Limb (tissue), 2 donors: Measurements from ENCODE around the gene POLR2A.

ENCODE experiments used
- DNase-seq, 2 donors: peaks; one replicate each; pipeline ENCODE4 v3.0.0-alpha.2; 2016; ENCODE audit errors: extremely low spot score in 2 of 2

Gene POLR2A

DNA sequence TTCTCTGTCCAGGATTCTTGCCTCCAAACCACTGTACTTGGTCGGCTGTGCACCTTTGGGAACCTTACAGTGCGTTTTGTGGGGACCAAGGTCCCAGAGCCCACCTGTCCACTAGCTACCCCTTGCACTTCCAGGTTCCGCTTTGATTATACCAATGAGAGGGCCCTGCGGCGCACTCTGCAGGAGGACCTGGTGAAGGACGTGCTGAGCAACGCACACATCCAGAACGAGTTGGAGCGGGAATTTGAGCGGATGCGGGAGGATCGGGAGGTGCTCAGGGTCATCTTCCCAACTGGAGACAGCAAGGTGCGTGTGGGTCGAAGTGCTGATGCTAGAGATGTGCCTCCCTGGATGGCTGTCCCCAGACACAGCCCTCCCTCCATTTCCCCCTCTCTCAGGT, 18.8 kb downstream of the POLR2A start:
- DNase-seq = no peak

DNA sequence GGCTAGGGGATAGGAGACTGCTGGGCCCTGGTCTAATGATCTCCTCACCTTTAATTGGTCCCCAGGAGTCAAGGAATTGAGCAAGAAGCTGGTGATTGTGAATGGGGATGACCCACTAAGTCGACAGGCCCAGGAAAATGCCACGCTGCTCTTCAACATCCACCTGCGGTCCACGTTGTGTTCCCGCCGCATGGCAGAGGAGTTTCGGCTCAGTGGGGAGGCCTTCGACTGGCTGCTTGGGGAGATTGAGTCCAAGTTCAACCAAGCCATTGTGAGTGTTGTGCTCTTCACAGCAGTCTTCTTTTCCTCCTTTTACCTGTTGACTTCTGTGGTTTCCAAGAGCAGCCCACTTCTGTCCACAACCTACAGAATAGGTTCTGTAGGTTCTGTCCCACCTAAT, 19.4 kb downstream of the POLR2A start:
- no peak for DNase-seq

DNA sequence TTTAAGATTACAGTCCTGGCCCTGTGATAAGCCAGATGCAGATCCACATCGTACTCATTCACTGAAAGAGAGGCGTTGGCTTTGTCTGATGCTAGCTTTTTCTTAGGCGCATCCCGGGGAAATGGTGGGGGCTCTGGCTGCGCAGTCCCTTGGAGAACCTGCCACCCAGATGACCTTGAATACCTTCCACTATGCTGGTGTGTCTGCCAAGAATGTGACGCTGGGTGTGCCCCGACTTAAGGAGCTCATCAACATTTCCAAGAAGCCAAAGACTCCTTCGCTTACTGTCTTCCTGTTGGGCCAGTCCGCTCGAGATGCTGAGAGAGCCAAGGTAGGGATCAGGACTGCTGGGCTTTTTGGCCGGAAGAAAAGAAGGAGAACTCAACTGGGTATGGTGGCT, 24.0 kb downstream of the POLR2A start:
- no peak for DNase-seq

DNA sequence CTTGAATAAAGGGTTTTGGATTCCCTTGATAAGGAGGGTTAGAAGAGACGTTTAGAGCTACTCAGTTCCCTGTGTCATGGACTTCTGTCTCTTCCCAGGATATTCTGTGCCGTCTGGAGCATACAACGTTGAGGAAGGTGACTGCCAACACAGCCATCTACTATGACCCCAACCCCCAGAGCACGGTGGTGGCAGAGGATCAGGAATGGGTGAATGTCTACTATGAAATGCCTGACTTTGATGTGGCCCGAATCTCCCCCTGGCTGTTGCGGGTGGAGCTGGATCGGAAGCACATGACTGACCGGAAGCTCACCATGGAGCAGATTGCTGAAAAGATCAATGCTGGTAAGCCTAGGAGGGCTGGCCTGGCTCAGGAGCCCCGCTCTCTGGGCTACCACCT, 24.7 kb downstream of the POLR2A start:
- no peak for DNase-seq

DNA sequence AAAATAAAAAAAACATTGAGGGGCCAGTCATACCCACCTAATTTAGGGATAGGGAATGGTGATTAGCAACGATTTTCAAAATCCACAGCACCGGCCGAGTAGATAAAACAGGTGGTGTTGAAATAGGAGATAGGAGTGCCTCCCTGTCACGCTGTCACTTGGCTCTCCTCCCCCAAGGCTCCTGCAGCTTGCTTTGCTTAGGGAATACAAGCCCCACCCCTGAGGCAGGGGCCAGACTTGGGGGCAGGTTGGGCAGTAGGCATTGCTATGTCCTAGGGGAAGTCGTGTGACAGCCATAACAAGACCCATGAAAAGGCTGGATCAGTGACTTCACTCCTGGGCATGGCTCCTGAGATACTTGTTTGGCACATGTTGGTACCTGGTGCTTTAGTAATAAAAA, 25.8 kb downstream of the POLR2A start:
- DNase-seq = no peak

DNA sequence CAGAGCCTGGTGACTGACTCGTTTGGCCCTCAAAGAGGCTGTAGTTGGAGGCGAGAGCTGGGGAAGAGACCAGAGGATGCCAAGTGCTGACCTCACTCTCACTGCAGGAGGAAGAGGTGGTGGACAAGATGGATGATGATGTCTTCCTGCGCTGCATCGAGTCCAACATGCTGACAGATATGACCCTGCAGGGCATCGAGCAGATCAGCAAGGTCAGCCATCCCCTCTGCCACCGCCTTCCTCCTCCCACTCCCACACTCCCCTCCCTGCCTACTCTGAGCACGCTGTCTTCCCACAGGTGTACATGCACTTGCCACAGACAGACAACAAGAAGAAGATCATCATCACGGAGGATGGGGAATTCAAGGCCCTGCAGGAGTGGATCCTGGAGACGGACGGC, 26.9 kb downstream of the POLR2A start:
- DNase-seq = no peak

DNA sequence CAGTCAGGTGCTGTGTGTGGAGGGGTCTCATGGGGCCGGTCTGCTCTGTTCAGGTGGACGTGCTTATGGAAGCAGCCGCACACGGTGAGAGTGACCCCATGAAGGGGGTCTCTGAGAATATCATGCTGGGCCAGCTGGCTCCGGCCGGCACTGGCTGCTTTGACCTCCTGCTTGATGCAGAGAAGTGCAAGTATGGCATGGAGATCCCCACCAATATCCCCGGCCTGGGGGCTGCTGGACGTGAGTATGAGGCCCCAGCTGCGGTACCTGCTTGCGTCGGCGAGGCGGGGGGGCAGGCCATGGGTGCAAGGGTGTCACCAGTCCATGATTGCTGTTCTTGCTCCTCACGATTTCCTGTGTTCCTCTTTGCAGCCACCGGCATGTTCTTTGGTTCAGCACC, 27.9 kb downstream of the POLR2A start:
- no peak for DNase-seq

DNA sequence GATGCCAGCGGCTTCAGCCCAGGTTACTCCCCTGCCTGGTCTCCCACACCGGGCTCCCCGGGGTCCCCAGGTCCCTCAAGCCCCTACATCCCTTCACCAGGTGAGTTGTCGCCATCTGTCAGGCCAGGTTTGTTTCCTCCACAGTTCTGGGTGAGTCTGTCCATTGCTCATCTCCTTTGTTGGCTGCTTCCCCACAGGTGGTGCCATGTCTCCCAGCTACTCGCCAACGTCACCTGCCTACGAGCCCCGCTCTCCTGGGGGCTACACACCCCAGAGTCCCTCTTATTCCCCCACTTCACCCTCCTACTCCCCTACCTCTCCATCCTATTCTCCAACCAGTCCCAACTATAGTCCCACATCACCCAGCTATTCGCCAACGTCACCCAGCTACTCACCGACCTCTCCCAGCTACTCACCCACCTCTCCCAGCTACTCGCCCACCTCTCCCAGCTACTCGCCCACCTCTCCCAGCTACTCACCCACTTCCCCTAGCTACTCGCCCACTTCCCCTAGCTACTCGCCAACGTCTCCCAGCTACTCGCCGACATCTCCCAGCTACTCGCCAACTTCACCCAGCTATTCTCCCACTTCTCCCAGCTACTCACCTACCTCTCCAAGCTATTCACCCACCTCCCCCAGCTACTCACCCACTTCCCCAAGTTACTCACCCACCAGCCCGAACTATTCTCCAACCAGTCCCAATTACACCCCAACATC, 28.8 kb downstream of the POLR2A start:
- no peak for DNase-seq

DNA sequence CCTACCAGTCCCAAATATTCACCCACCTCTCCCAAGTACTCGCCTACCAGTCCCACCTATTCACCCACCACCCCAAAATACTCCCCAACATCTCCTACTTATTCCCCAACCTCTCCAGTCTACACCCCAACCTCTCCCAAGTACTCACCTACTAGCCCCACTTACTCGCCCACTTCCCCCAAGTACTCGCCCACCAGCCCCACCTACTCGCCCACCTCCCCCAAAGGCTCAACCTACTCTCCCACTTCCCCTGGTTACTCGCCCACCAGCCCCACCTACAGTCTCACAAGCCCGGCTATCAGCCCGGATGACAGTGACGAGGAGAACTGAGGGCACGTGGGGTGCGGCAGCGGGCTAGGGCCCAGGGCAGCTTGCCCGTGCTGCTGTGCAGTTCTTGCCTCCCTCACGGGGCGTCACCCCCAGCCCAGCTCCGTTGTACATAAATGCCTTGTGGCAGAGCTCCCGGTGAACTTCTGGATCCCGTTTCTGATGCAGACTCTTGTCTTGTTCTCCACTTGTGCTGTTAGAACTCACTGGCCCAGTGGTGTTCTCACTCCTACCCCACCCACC, 29.8 kb downstream of the POLR2A start:
- no peak for DNase-seq

DNA sequence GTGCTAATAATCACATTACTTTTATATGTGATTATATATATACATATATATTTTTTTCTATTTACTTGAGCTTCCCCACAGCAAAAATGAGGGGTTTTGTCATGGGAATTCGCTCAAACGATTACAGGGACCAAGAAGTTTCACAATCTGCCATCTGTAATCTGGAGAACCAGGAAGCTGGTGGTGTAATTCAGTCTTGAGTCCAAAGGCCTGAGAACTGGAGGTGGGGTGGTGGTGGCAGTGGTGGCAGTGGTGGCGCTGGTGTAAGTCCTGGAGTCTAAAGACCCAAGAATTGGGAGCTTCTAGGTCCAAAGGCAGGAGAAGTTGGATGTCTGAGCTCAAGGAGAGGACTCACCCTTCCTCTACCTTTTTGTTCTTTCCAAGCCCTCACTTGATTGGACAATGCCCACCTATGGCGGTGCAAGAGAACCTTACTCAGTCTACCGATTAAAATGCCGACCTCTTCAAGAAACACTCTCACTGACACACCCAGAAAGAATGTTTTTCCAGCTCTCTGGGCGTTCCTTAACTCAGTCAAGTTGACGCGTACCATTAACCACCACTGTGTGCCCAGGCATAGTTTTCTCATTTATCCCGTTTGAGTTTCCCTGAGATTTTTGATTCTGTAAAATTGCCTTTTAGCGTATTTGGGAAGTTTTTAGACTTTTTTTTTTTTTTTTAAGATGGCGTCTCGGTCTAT, 31.9 kb downstream of the POLR2A start:
- no peak for DNase-seq

DNA sequence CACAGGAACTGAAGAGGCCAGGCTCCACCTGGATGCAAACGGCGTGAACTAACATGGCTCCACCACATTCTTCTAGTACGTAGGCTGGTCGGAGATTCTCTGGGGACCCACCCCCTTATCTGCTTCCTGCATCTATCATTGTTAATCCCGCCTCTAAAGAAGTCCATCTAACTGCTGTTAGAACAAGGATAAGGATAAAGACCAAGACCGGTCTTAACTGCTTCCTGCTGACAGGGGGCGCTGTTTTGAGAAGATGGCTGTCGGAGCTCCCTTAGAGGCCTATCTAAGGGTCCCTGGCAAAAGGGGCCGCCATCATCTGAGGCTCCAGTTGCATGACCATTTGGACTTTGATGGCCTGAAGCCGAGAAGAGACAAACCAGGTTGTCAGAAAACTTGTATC, 38.9 kb downstream of the POLR2A start:
- no peak for DNase-seq

DNA sequence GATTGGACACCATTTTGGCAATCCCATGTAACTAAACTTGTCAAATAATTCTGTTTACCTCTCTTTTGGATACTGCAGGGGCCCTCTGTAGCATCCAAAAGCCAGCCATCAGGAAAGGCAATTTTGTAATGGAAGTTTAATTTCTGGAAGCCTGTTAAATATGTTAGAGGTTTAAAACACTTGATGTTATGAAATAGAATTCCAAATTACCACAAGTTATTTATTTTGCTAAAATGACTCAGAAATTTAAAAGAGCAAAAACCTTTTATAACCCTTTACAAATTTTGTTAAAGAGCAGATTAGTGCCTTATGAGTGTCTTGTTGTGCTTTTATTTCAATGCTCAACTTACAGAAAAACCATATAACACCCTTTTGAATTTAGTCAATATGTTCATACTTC, 44.7 kb downstream of the POLR2A start:
- DNase-seq = no peak

DNA sequence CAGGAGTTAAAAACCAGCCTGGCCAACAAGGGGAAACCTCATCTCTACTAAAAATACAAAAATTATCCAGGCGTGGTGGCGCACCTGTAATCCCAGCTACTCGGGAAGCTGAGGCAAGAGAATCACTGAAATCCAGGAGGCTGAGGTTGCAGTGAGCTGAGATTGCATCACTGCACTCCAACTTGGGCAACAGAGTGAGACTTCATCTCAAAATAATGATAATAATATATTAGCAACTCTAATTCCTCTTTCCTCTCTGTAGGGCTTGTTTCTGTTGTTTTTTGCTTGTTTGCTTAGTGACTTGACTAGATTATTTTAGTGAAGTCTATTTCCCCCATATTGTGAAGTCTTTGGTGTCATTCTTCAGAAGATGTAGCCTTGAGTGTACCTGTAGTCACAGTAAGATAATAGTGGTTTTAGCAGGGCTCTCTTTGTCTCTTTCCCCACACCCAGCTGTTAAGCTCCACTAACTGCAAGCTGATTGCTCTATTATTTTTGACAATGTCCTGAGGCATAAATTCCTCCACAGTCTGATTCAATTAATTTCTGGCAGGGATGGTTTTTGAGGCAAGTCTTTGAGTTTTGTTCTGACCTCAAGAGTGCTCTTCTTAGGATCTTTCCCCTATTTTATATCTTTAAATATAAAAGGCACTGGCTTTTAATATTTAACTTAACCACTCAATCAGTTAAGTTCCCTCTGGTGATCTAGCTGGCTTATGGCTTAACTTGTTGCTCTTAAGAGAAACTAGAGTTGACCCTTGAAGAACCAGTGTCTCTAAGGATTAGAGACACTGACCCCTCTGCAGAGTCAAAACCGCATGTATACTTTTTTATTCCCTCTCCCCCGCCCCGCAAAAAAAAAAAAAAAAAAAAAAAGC, 46.1 kb downstream of the POLR2A start:
- no peak for DNase-seq

DNA sequence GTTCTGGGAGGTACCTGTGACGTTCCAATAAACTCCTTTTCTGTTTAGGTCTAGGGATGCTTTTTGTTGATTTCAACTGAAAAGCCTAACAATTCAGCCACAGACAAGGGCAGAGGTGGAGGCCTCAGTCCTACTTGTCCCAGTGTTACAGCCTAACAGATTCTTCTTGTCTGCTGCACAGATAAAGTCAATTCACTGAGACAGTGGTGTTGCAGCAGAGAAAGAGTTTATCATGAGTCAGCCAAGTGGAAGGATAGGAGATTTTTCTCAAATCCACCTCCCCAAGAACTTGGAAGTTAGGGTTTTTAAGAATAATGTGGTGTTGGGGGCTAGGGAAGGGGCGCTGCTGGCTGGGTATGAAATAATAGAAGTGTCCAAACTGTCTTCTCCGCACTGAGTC, 53.9 kb downstream of the POLR2A start:
- DNase-seq = no peak

DNA sequence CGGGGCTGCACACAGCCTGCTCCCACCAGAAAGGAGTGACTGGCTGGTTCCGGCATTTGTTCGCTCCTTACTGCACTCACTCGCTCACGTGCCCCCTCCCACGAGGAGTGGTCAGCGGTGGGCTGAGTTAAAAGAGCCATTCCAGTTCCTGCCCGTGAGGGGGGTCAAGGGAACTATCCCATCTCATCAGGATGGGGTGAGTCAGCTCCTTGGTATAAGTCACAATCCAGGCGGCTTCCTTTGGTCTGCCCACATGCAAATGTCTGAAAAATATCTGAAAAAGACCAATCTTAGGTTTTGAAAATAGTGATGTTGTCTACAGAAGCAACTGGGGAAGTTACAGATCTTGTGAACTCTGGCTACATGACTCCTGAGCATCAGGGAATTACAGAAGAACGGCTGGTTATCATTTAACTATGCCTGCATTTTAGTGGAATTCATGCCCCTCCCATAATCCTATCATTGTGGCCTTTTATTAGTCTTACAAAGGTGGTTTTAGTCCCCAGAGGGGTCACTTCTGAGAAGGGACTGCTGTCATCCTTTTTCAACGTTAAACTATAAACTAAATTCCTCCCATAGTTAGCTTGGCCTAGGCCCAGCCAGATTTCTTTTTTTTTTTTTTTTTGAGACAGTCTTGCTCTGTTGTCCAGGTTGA, 54.9 kb downstream of the POLR2A start:
- no peak for DNase-seq

DNA sequence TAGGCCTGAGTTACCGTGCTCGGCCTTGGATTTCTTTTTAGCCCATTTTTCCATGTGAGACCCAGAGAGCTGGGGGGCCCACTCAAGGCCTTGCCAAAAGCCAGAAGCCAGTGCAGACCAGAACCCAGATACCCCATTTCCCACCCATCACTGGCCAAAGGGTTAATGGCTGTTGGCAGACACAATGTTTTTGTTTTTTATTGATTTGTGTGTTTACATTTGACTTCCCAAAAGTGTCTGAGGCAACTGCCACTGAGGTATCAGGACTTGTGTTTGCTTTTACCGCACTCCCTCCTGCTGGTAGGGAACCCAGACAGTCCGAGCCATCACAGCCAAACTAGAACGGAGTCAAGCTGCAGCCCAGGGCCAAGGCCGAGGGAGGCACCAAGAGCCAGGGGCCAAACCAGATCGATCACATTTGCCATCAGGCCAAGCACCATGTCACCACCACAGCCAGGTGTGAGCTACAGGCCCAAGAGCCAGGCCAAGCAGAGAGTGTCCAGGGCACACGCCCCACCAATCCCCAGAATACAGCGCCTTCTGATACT, 57.0 kb downstream of the POLR2A start:
- no peak for DNase-seq

DNA sequence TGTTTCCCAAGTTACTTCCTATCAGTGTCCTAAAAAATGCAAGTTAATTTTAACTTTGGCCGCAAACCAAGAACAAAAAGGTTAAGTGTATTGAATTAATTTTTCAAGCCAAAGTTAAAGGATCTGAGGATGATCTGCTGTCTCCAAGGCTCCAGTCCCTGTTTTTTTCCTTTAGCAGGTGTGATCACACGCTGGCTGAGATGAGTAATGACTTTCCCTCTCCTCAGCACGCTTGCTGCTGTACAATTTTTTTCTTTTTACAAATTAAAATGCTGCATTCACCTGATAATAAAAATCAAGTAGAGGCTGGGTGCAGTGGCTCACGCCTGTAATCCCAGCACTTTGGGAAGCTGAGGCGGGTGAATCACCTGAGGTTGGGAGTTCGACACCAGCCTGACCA, 60.7 kb downstream of the POLR2A start:
- DNase-seq = no peak

DNA sequence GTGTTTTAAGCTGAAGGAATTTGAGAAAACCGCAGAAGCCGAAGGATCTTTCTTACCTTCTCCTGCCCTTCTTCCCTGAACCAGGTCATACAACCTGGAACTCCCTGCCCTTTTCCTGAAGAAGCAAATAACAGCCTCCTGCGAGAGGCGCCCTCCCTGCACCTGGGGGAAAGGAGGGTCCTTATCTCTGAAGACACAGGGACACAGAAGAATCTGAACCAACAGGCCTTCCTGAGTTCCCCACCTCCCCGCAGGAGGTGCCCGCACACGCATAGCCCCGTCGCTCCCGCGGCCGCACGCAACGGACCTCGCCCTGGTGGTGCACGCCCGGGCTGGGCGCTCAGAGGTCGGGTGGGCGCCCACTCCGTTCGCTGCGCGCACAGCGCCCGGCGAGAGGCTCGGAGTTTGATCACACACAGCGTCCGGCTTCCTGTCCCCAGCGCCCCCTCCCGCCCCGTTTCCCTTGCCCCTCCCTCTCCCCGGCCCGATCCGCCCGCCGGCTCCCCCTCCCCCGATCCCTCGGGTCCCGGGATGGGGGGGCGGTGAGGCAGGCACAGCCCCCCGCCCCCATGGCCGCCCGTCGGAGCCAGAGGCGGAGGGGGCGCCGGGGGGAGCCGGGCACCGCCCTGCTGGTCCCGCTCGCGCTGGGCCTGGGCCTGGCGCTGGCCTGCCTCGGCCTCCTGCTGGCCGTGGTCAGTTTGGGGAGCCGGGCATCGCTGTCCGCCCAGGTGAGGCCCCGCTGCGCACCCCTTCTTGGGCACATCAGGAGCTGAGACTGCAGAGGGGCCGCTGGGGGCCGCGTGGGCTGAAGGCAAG, 64.6 kb downstream of the POLR2A start, which contains the start of gene TNFSF12:
Gene TNFSF12 (plus strand): TSS at position 474 of the 816 bp plus-strand sequence. CDS start 96 bp downstream, at position 570.
- DNase-seq = peak in 1 of 2 donors; percentile 70
